HG03066 (cell line): ENCODE measurements around the gene SLC17A9.
"Not testable (repeated sequence)": the region's sequence is repeated elsewhere in the genome, so short reads cannot be mapped to it uniquely, and the experiment has no call there.

Experiments used
- ATAC-seq: cut with Tn5 transposase; IDR thresholded peaks from one replicate; pipeline ENCODE4 v1.9.1; 2021; ENCODE audit warnings: low read depth; ENCODE audit not compliant: unreplicated experiment

The SLC17A9 gene

GRCh38 chr20:62953839-62954703 lies 1.6 kb downstream of the SLC17A9 start:
- ATAC-seq = peak; percentile 69

GRCh38 chr20:62955519-62956386 lies 3.2 kb downstream of the SLC17A9 start:
- ATAC-seq = no peak

- ATAC-seq = no peak
Measured at GRCh38 chr20:62956387-62957135, 4.1 kb downstream of the SLC17A9 start.

- no peak for ATAC-seq
Measured at GRCh38 chr20:62957136-62958117, 4.9 kb downstream of the SLC17A9 start.

- no peak for ATAC-seq
Measured at GRCh38 chr20:62958388-62959100, 6.0 kb downstream of the SLC17A9 start.

- no peak for ATAC-seq
Measured at GRCh38 chr20:62959101-62959971, 6.8 kb downstream of the SLC17A9 start.

- no peak for ATAC-seq
Measured at GRCh38 chr20:62959998-62960436, 7.5 kb downstream of the SLC17A9 start.

- not testable (repeated sequence) for ATAC-seq
Measured at GRCh38 chr20:62960446-62961309, 8.2 kb downstream of the SLC17A9 start.

GRCh38 chr20:62961310-62961783 lies 8.8 kb downstream of the SLC17A9 start:
- ATAC-seq = no peak

- no peak for ATAC-seq
Measured at GRCh38 chr20:62961799-62962198, 9.3 kb downstream of the SLC17A9 start.

- ATAC-seq = no peak
Measured at GRCh38 chr20:62962221-62962879, 9.8 kb downstream of the SLC17A9 start.

- no peak for ATAC-seq
Measured at GRCh38 chr20:62962891-62963613, 10.5 kb downstream of the SLC17A9 start.

- ATAC-seq = no peak
Measured at GRCh38 chr20:62963614-62964397, 11.3 kb downstream of the SLC17A9 start.

- no peak for ATAC-seq
Measured at GRCh38 chr20:62964700-62965099, 12.2 kb downstream of the SLC17A9 start.

- ATAC-seq = no peak
Measured at GRCh38 chr20:62965363-62965771, 12.9 kb downstream of the SLC17A9 start.
